GM12865 (cell line): Measurements from ENCODE around the gene IRF8.

Experiments
- DNase-seq: peaks from one replicate; pipeline ENCODE4 v3.0.0; 2010; ENCODE audit warnings: low read depth
- H3K4me3 ChIP-seq: 2 replicates; pipeline ENCODE4 v1.5.1; 2011; ENCODE audit warnings: mild to moderate bottlenecking, low read depth, low read length, control low read depth
- TF ChIP-seq, protein P1 (sequence below): IDR thresholded peaks from 2 replicates; pipeline ENCODE4 v1.5.1; 2011; ENCODE audit warnings: low read length, control low read depth, low read depth, inconsistent platforms; ENCODE audit not compliant: insufficient read depth; ENCODE audit errors: missing control alignments

IRF8 gene

DNA sequence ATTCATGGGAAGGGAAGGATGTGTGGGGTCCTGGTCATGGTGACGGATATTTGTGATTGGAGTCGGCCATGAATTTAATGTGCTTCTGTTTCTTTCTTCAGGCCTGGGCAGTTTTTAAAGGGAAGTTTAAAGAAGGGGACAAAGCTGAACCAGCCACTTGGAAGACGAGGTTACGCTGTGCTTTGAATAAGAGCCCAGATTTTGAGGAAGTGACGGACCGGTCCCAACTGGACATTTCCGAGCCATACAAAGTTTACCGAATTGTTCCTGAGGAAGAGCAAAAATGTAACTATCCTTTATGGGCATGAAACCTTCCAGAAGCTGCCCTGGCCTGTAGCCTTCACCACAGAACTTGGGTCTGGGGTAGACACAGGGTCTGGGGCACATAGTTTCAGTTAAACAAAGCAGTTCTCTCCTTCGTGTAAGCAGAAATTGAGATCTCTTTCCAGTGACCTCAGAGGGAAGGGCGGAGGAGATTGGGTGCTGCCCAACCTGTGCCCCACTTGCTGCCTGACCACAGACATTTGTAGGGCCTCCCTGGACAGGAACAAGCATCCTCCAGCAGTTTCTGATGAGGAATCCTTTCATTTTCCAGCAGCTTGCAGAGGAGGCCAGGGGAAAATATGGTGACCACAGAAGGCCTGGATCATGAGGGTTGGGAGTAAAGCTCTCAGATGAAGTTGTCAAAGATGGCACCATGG, 10.1 kb downstream of the IRF8 start:
- TF ChIP-seq, protein P1, sequence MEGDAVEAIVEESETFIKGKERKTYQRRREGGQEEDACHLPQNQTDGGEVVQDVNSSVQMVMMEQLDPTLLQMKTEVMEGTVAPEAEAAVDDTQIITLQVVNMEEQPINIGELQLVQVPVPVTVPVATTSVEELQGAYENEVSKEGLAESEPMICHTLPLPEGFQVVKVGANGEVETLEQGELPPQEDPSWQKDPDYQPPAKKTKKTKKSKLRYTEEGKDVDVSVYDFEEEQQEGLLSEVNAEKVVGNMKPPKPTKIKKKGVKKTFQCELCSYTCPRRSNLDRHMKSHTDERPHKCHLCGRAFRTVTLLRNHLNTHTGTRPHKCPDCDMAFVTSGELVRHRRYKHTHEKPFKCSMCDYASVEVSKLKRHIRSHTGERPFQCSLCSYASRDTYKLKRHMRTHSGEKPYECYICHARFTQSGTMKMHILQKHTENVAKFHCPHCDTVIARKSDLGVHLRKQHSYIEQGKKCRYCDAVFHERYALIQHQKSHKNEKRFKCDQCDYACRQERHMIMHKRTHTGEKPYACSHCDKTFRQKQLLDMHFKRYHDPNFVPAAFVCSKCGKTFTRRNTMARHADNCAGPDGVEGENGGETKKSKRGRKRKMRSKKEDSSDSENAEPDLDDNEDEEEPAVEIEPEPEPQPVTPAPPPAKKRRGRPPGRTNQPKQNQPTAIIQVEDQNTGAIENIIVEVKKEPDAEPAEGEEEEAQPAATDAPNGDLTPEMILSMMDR, result no peak
- no peak overlapping the region for H3K4me3 ChIP-seq
- no peak for DNase-seq

DNA sequence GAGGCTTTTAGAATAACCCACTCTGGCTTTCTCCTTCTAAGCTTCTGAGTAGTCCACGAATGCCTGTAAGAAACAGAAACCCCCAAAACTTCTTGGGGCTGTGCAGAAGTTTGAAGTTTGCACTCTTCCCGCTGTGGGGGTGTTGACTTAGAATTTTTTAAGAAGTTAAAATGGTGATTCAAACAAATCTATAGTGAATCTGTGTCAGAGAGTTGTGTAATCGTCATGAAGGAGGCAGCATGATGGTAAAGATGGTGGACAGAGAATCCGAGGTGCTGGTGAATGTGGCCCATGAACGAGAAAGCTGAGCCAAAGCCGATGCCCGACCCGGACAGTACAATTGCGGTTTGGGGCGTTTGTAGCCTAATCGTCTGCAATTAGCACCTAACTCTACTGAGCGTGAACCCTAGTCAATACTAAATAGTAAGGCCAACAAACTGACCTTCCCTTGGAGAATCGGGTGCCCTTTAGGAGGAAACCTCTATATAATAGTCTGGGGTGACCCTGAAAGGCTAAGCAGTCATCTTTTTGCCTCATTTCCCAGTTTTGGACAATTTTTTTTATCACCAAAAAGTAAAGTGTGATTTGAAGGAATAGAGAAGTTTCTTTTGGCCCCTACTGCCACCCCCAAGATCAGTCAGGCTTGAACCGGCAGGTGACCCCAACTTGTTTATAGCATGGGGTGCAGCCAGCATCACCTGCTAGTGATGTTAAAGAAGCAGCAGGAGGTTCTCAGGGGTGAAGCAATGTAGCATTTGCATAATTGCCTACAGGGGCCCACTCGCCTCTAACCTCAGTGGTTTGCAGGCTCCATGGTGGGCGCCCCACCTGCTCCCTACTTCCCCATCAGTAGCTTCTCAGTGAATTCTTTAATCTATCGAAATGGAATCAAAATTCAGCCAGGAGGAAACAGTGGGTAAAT, 11.2 kb downstream of the IRF8 start:
- no peak overlapping the region for H3K4me3 ChIP-seq
- no peak for DNase-seq
- TF ChIP-seq, protein P1, result no peak

DNA sequence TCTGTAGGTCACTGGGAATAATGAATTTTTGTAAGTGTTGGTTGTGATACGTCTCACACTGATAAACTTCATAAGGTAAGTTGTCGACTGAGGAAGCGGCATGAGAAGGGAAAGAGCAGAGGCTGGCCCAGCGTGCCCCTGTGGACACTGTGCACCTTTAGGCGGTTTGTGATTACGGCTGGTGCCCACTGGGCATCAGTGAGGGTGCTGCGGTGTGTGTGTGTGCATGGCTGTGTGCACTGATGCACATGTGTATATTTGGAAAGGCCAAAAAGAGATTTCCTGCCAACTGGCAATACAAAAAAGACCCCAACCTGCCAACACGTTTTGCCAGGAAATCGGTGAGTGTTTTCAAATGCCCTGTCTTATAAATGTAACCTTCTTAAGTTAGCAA, 11.9 kb downstream of the IRF8 start:
- H3K4me3 ChIP-seq, result no peak overlapping the region
- TF ChIP-seq, protein P1, result no peak
- DNase-seq, result no peak

DNA sequence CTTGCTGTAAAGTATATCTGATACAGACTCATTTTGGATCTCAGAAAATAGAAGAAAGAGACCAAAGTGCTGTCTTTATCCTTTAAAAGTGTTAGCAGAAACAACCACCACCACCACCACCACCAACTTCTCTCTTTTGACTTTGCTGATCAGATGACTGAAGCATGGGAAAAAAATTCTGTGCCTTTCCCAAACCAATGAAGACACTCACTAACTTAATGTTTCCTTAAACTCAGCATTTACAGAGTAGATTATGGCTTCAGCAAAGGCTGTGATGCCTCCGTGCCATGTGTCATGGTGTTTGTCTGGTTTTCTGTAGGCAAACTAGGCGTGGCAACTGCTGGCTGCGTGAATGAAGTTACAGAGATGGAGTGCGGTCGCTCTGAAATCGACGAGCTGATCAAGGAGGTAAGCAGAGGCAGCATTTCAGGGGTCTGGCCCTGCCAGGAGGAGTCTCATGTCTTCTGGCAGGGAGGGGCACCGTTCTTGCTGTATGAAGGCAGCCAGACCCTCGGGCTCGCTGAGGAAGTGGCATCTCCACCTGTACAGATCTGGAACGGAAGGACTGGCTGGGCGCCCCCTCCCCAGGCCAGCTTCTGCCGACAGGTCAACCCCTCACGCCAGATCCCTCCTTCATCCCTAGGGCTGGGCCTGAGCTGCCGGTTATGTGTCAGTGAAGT, 12.4 kb downstream of the IRF8 start:
- no peak for DNase-seq
- H3K4me3 ChIP-seq, result no peak overlapping the region
- TF ChIP-seq, protein P1, result no peak

DNA sequence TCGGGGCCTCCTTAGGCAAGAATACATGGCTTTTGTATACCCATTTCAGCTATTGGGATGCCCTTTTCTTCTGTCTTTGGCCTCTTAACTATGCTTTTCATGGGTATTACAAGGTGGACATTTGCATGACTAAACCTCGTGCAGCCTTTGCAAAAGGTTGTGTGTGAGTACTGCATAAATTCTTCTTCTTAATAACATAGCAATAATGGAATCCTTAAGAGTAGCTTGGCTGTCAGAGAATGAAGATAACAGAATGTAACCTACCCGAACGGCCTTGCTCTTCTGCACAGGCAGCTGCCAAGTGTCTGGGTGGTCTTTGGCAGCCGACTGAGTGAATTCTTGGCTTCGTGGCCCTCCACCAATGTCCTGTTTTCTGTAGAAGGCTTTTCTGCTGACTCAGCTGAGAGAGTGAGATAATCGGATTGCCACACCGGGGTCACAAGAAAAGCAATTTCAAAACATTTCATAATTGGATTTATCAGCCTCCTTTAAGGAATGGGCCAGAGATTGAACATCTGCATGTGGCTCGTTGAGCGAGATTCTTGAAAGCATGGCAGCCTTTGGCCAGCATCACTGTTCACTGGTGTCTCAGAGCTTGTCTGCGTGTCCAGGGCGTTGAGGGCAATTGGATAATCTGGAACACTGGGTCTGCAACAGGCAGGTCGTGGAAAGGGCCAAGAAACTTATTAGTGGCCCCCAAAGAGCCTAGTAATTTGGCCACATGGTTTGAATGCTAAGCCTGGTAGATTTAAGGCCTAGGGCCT, 13.4 kb downstream of the IRF8 start:
- DNase-seq, result no peak
- TF ChIP-seq, protein P1, result no peak
- H3K4me3 ChIP-seq, result no peak overlapping the region

DNA sequence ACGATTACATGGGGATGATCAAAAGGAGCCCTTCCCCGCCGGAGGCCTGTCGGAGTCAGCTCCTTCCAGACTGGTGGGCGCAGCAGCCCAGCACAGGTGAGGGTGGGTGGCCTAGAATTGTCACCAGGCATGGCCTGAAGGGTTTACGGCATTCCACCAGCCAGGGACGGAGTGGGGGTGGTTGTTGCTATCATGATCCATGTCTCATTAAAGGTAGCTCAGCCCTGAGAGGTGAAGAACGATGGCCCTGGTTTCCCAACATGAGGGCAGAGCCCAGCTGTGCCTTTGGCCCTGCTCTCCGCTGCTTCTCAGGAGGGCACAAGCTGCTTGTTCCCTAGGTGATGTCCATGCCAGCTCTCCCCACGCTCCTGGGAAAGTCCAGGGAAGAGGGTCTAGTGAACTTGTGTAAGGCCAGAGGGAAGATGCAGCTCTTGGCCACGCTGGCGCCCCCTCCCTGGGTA, 14.2 kb downstream of the IRF8 start:
- no peak for DNase-seq
- no peak overlapping the region for H3K4me3 ChIP-seq
- TF ChIP-seq, protein P1, result no peak
